Stimulated activated naive CD4-positive, alpha-beta T cell (primary cell): ENCODE data around the gene CEACAM5.
"Not testable (repeated sequence)": the region's sequence is repeated elsewhere in the genome, so short reads cannot be mapped to it uniquely, and the experiment has no call there.

ENCODE experiments used
- DNase-seq, 6 experiments: peaks; one replicate each; lab custom pipeline; 2025; lab: John Stamatoyannopoulos, UW

Gene CEACAM5

GRCh38 chr19:41740415-41741243 lies 32.2 kb downstream of the CEACAM5 start:
- DNase-seq: no peak

- no peak for DNase-seq
Observed at GRCh38 chr19:41741244-41741554, 32.8 kb downstream of the CEACAM5 start.

GRCh38 chr19:41744850-41745249 lies 36.4 kb downstream of the CEACAM5 start:
- DNase-seq: no peak

- no peak for DNase-seq
Observed at GRCh38 chr19:41745756-41746155, 37.3 kb downstream of the CEACAM5 start.

- peak; percentile 7 to 58 (median 30) for DNase-seq
Observed at GRCh38 chr19:41746593-41747227, 38.3 kb downstream of the CEACAM5 start.

GRCh38 chr19:41748012-41748411 lies 39.6 kb downstream of the CEACAM5 start:
- no peak for DNase-seq

GRCh38 chr19:41750248-41751134 lies 42.1 kb downstream of the CEACAM5 start:
- DNase-seq: not testable (repeated sequence)

GRCh38 chr19:41753159-41753558 lies 44.7 kb downstream of the CEACAM5 start:
- peak; percentile 42 to 81 (median 62) for DNase-seq

GRCh38 chr19:41753936-41754529 lies 45.6 kb downstream of the CEACAM5 start:
- DNase-seq: peak; percentile 19 to 78 (median 54)

GRCh38 chr19:41755328-41755913 lies 47.0 kb downstream of the CEACAM5 start, which contains the start of gene CEACAM6:
TSS of gene CEACAM6 (plus strand) at chr19:41755530. CDS start at chr19:41755639, 109 bp downstream.
- no peak for DNase-seq

- DNase-seq: no peak
Observed at GRCh38 chr19:41758846-41759245, 50.4 kb downstream of the CEACAM5 start.

GRCh38 chr19:41767115-41767514 lies 58.7 kb downstream of the CEACAM5 start:
- no peak for DNase-seq

GRCh38 chr19:41768105-41768504 lies 59.7 kb downstream of the CEACAM5 start:
- not testable (repeated sequence) for DNase-seq

- DNase-seq: no peak
Observed at GRCh38 chr19:41769608-41770007, 61.2 kb downstream of the CEACAM5 start.

- DNase-seq: no peak
Observed at GRCh38 chr19:41771410-41771809, 63.0 kb downstream of the CEACAM5 start.

GRCh38 chr19:41774515-41774980 lies 66.1 kb downstream of the CEACAM5 start:
- peak; percentile 19 to 82 (median 50) for DNase-seq

GRCh38 chr19:41776700-41777099 lies 68.3 kb downstream of the CEACAM5 start:
- no peak for DNase-seq
